Ectodermal cell (in vitro differentiated cells): ENCODE measurements around the gene KIF5B. TPM values are rescaled to one million over a fixed set of nuclear protein-coding genes. Genes with fewer than 3 reads are reported as not detected.
"Not testable (repeated sequence)": the region's sequence is repeated elsewhere in the genome, so short reads cannot be mapped to it uniquely, and the experiment has no call there.

Source experiments
- H3K27ac ChIP-seq: 2 replicates; pipeline ENCODE4 v1.7.0; 2013; ENCODE audit warnings: mild to moderate bottlenecking, low read depth, low read length; ENCODE audit not compliant: insufficient read depth, poor library complexity, severe bottlenecking
- H3K27me3 ChIP-seq: 2 replicates; pipeline ENCODE4 v1.7.0; 2013; ENCODE audit warnings: mild to moderate bottlenecking, low read length; ENCODE audit not compliant: insufficient read depth, control insufficient read depth, poor library complexity, severe bottlenecking
- H3K36me3 ChIP-seq: one replicate; pipeline ENCODE4 v1.7.0; 2013; ENCODE audit warnings: low read length; ENCODE audit not compliant: control insufficient read depth, insufficient read depth
- H3K4me1 ChIP-seq: one replicate; pipeline ENCODE4 v1.7.0; 2013; ENCODE audit warnings: low read length; ENCODE audit not compliant: control insufficient read depth, insufficient read depth
- H3K4me3 ChIP-seq: 2 replicates; pipeline ENCODE4 v1.7.0; 2013; ENCODE audit warnings: low read depth, low read length, control low read depth; ENCODE audit not compliant: insufficient read depth
- H3K9me3 ChIP-seq: 2 replicates; pipeline ENCODE4 v1.7.0; 2013; ENCODE audit warnings: mild to moderate bottlenecking, low read length, moderate library complexity; ENCODE audit not compliant: control insufficient read depth
- WGBS, 2 experiments: methylation state at CpG; one replicate each; pipeline ENCODE4 v1.1.7; 2013; ENCODE audit warnings: missing lambda C conversion rate in 2 of 2; 5-methylcytosine and 5-hydroxymethylcytosine counted together
- polyA plus RNA-seq, 4 experiments: library from polyadenylated mRNA; stranded (reverse); fragments of 50-300 nt; gene quantifications; one replicate each; pipeline ENCODE4 v1.2.3, GENCODE V29; 2013

KIF5B gene
- 82.0 TPM for polyA plus RNA-seq (2013, experiment 1 of 4)
- polyA plus RNA-seq (2013, experiment 2 of 4) = 82.1 TPM
- 74.3 TPM for polyA plus RNA-seq (2013, experiment 3 of 4)
- polyA plus RNA-seq (2013, experiment 4 of 4) = 79.5 TPM

DNA sequence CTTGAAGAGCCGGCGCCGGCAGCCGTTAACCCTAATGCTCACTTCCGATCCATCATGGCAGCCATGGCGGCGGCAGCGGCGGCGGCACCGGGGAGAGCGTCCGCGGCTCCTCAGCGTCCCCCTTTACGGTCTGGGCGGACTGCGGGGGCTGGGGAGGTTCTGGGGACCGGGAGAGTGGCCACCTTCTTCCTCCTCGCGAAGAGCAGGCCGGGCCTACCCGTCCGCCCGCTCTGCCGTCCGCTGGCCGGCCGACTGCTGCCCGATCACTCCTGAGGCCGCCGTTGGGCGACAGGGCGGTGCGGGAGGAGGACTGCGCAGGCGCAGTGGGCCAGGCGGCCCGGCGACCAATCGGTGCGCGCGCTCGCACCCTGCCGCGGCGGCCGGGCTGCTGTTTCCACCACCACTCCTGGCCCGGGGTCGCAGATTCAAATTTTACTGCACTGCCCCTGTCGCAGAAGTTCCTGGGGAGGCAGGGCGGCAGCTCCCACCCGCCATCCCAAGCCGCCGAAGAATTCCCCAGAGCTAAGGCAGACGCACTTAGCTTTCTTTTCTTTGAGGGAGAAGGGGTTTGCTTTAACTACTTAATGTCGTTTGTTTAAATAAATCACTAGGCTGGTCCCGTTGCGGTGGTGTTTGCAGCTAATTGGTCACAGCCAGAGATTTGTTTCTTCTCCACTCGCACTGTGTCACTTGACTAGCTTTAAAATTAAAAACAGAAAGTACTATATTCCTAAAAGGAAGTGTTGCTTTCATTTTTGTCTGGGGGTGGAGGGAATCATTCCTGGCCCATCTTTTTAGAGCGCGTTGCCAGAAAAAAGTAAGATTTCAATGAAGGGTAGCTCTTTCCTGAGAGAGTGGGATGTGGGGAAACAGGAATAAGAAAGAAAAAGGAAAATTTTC, at the start of gene KIF5B:
Gene KIF5B, minus strand, starts transcription at position 290 of the 900 bp plus-strand sequence. CDS start 452 bp downstream, outside the sequence.
- Histone ChIP-seq H3K9me3 (no peaks in the 10 kb centered on the region), H3K27me3 (no peaks in the 10 kb centered on the region), H3K36me3 (no peaks in the 10 kb centered on the region), H3K4me1 (peaks cover 4% of the 10 kb centered on the region), H3K4me3 (peak within 1 kb of the TSS; percentile 97), H3K27ac (peak within 1 kb of the TSS; percentile 77)
- WGBS, 2 experiments = 4 to 6% methylated on average over 63 of the region's 63 CpGs

DNA sequence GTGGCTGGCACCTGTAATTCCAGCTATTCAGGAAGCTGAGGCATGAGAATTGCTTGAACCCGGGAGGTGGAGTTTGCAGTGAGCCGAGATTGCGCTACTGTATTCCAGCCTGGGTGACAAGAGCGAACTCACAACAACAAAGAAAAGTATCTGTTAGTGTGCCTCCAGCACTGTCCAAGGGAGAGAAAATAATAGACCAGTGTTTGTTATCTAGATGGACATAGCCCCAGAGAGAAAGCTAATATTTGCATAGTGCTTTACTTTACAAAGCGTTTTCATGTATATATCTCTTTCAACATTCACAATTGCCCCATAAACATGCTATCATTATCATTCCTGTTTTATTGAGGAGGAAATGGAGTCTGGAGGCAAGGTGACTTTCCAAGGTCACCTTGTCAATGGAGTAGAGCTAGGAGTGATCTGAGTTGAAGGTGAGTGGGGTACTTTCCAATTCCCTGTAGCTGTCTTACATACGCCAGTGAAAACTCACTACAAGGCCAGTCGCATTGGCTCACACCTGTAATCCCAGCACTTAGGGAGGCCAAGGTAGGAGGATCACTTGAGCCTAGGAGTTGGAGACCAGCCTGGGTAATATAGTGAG, 49.7 kb upstream of the KIF5B start:
- no peak overlapping the region for H3K27ac ChIP-seq
- no peaks in the 10 kb centered on the region for H3K27me3 ChIP-seq
- 95 to 96% methylated on average over 6 to 7 of the region's 7 CpGs for WGBS, 2 experiments
- no peaks in the 10 kb centered on the region for H3K36me3 ChIP-seq
- no peaks in the 10 kb centered on the region for H3K9me3 ChIP-seq
- H3K4me1 ChIP-seq = no peaks in the 10 kb centered on the region
- H3K4me3 ChIP-seq = no peak overlapping the region

DNA sequence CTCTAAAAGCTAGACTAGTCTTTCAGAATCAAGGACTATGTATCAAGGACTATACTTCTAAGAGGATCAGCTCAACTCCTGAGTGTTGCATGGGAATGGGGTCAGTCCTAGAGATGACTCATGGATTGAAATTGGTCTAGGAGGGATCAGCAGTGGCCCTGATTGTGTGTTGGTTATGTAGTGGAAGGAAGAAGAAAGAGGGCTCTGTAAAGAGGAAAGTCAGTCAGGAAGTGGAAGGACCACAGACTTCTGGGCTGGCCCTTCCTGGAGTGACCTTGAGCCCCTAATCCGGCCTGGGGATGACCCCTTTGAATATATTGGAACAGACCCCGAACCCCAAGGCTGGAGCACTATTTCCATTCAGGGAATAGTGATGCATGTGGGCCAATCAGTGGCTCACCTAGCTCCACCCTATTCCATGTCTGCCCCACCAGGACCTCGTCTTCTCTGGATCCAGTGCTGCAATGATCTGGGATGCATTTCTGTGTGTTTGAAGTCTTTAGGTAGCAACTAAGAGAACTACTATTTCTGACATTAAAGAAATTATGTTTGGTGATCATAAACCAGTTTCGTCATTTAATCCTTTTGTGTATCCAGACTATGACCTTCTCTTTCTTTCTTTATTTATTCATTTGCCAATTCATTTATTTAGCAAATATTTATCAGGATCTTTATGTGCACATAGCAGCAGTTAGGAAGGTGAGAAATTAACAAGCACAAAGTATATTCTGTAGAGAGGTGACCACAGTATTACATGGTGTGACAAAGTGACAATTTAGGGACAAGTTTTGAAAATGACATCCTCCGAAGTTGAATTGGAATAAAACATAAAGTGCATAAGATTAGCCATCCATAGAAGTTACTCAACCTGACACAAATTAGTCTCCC, 48.6 kb upstream of the KIF5B start:
- Histone ChIP-seq H3K9me3 (no peaks in the 10 kb centered on the region), H3K27ac (no peak overlapping the region), H3K27me3 (no peaks in the 10 kb centered on the region), H3K4me3 (no peak overlapping the region), H3K36me3 (no peaks in the 10 kb centered on the region), H3K4me1 (no peaks in the 10 kb centered on the region)
- WGBS, 2 experiments = 94% methylated on average over 4 to 5 of the region's 5 CpGs

DNA sequence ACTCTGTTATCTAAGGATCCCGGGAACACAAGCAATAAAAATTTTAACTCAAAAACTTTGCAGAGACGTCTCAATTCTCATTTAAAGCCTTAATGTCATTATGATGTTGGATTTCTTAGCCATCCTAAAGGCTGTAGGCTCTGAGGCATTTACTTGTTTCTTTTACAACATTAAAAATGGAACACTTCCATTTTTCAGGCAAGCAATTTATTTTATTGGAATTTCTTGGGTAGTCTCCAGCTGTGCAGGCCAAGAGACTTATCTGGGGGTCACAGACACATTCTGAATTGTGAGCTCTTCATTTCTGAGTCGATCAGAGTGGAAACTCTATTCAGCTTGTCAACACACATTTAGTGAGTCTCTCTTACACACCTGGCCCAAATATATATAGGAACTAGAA, 48.0 kb upstream of the KIF5B start:
- no peak overlapping the region for H3K4me3 ChIP-seq
- no peaks in the 10 kb centered on the region for H3K36me3 ChIP-seq
- H3K4me1 ChIP-seq = no peaks in the 10 kb centered on the region
- no peaks in the 10 kb centered on the region for H3K27me3 ChIP-seq
- no peaks in the 10 kb centered on the region for H3K9me3 ChIP-seq
- WGBS, 2 experiments = 95 to 98% methylated on average over 3 of the region's 3 CpGs
- H3K27ac ChIP-seq = no peak overlapping the region

DNA sequence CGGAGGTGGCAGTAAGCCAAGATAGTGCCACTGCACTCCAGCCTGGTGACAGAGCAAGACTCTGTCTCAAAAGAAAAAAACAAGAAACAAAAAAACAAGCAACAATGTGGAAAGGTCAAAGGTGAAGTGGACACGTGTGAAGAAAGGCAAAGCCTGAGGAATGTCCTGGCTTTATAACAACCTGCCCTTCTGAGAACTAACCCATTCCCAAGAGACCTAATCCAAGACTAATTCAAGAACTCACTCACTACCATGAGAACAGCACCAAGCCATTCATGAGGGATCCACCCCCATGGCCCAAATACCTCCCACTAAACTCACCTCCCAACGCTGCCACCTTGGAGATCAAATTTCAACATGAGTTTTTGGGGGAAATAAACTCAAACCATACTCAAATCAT, 47.5 kb upstream of the KIF5B start:
- H3K36me3 ChIP-seq = no peaks in the 10 kb centered on the region
- no peak overlapping the region for H3K27ac ChIP-seq
- 64 to 75% methylated on average over 3 of the region's 3 CpGs for WGBS, 2 experiments
- H3K4me3 ChIP-seq = no peak overlapping the region
- H3K4me1 ChIP-seq = no peaks in the 10 kb centered on the region
- H3K27me3 ChIP-seq = no peaks in the 10 kb centered on the region
- no peaks in the 10 kb centered on the region for H3K9me3 ChIP-seq

DNA sequence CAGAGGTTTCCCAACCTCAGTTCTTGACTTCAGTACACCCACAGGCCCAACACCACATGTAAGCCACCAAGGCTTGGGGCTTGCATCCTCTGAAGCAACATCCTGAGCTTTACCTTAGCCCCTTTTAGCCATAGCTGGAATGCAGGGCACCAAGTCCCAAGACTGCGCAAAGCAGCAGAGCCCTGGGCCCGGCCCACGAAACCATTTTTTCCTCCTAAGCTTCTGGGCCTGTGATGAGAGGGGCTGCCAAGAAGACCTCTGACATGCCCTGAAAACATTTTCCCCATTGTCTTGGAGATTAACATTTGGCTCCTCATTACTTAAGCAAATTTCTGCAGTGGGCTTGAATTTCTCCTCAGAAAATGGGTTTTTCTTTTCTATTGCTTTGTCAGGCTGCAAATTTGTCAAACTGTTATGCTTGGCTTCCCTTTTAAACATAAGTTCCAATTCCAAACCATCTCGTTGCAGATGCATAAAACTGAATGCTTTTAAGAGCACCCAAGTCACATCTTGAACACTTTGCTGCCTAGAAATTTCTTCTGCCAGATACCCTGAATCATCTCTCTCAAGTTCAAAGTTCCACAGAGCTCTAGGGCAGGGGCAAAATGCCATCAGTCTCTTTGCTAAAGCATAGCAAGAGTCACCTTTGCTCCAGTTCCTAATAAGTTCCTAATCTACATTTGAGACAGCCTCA, 42.5 kb upstream of the KIF5B start:
- not testable (repeated sequence) for H3K9me3 ChIP-seq, H3K27ac ChIP-seq, H3K4me1 ChIP-seq, H3K36me3 ChIP-seq, H3K27me3 ChIP-seq, H3K4me3 ChIP-seq
- 67 to 70% methylated on average over 4 of the region's 4 CpGs for WGBS, 2 experiments

DNA sequence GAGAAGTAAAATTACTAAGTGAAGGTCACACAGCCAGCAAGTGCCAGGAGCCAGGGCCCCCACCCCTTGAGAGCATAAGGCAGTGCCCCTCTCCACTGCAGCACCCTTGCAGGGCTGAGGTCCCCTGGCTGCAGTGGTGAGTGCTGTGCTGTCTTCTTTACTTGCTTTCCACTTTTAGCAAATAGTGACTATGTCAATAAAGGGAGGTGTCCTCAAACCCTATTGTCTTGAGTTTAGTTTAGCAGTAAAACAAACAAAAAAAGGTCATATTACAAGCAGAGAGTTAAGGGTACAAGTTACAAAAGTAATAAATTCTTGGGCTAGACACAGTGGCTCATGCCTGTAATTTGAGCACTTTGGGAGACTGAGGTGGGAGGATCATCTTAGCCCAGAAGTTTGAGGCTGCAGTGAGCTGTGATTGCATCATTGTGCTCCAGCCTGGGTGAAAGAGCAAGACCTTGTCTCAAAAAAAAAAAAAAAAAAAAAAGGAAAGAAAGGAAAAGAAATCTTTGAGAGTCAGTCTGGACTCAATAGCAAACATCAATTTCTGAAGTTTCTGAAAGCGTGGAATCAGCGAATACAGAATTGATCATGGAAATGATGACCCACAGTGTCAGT, 39.0 kb upstream of the KIF5B start:
- H3K27me3 ChIP-seq = no peaks in the 10 kb centered on the region
- no peaks in the 10 kb centered on the region for H3K4me1 ChIP-seq
- no peak overlapping the region for H3K27ac ChIP-seq
- 97 to 98% methylated on average over 2 of the region's 2 CpGs for WGBS, 2 experiments
- no peaks in the 10 kb centered on the region for H3K36me3 ChIP-seq
- H3K4me3 ChIP-seq = no peak overlapping the region
- no peaks in the 10 kb centered on the region for H3K9me3 ChIP-seq

DNA sequence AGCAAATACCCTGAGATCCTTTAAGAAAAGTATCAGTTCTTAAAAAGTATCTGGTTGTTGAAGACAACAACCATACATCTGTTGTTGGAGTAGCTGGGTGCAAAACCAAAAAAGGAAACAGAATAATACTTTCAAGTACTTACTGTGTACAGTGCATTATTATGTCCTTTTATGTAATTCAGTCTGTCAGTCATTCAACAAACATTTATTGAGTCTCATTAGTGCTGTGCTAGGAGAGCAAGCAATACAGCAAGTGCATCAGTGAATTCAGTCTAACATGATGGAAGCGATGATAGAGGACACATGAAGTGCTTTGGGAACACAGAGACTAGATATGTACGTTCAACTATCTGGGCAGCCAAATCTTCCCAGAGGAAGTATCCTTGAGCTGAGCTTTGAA, 37.4 kb upstream of the KIF5B start:
- H3K36me3 ChIP-seq = no peaks in the 10 kb centered on the region
- WGBS, 2 experiments = 95 to 96% methylated on average over 2 of the region's 2 CpGs
- no peaks in the 10 kb centered on the region for H3K9me3 ChIP-seq
- no peaks in the 10 kb centered on the region for H3K27me3 ChIP-seq
- no peak overlapping the region for H3K4me3 ChIP-seq
- H3K27ac ChIP-seq = no peak overlapping the region
- H3K4me1 ChIP-seq = no peaks in the 10 kb centered on the region

DNA sequence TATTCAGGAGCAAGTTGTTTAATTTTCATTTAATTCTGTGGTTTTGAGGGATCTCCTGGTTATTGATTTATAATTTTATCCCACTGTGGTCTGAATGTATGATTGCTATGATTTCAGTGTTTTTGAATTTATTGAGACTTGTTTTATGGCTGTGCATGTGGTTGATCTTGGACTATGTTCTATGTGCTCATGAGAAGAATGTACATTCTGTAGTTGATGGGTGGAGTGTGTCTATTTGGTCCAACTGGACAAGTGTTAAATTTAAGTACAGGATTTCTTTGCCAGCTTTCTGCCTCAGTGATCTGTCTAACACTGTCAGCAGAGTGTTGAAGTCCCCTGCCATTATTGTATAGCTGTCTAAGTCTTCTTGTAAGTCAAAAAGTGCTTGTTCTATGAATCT, 34.8 kb upstream of the KIF5B start:
- Histone ChIP-seq H3K36me3 (no peaks in the 10 kb centered on the region), H3K9me3 (no peaks in the 10 kb centered on the region), H3K4me3 (no peak overlapping the region), H3K27me3 (no peaks in the 10 kb centered on the region), H3K4me1 (no peaks in the 10 kb centered on the region), H3K27ac (no peak overlapping the region)
